Erythroblast (primary cell): ENCODE measurements around the gene HPCAL4.

ENCODE experiments used
- GATA1 ChIP-seq: IDR thresholded peaks from 2 replicates; pipeline ENCODE4 v1.6.1; 2011; ENCODE audit warnings: low read depth, mild to moderate bottlenecking, control low read depth, low read length, moderate library complexity
- POLR2A ChIP-seq: IDR thresholded peaks from 2 replicates; pipeline ENCODE4 v1.6.1; 2011; ENCODE audit warnings: mild to moderate bottlenecking, low read length

DNA sequence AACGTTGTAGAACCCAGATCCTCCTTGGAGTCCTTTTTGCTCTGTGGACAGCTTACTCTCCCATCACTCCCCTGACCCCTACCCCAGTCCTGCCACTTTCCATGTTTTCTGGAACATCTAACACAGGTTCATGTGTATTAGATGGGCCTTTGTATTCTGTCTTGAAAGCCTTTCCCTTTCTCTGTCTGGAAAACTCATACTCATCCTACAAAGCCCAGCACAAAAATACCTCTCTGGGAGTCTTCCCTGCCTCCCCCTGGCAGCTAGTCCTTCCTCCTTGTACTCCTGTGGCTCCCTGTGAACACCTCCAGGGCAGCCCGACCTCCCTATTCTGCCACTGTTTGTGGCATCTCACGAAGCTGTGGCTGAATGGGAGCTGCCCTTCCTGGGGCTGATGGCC lies 44.0 kb downstream of the HPCAL4 start:
- TF ChIP-seq POLR2A (no peak), GATA1 (no peak)
